Urothelium cell line (cell line): ENCODE results near the gene CTNNA3.

Experiments
- DNase-seq: peaks from one replicate; pipeline ENCODE4 v3.0.0; 2011; ENCODE audit warnings: low spot score, mixed read lengths
- FAIRE-seq: peaks from 2 replicates; lab custom pipeline; 2011; peaks lifted over from hg19 to GRCh38; lab: Jason Lieb, UNC

Gene CTNNA3

GRCh38 chr10:65931291-65932070 lies 1764.5 kb downstream of the CTNNA3 start:
- DNase-seq, result no peak
- FAIRE-seq, result peak; percentile 84

GRCh38 chr10:65911151-65911835 lies 1784.7 kb downstream of the CTNNA3 start:
- FAIRE-seq (no peak), DNase-seq (no peak)

GRCh38 chr10:65910209-65910608 lies 1785.8 kb downstream of the CTNNA3 start:
- FAIRE-seq (no peak), DNase-seq (no peak)

DNA sequence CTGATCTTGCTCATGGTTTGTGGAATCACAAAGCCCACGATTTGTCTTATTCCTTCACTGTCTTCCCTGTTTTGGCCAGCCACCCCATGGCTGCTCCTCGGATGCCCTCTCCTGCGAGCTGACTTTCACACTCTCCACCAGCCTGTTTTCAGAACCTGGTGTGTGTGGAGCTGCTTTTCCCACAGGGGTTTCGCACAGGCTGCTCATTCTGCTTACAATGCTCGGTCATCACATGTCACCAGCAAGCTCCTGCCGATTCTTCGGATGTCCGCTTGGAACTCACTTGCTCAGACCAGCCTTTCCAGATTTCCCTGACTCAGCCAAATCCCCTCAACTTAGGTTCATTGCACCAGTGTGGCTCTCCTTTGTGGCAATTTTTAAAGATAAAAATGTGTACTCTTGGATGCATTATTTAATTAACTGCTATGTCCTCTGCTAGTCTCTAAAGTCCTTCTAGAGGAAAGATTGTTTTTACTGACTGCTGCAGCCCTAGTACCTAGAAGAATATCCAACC lies 1788.7 kb downstream of the CTNNA3 start:
- FAIRE-seq (no peak), DNase-seq (no peak)

DNA sequence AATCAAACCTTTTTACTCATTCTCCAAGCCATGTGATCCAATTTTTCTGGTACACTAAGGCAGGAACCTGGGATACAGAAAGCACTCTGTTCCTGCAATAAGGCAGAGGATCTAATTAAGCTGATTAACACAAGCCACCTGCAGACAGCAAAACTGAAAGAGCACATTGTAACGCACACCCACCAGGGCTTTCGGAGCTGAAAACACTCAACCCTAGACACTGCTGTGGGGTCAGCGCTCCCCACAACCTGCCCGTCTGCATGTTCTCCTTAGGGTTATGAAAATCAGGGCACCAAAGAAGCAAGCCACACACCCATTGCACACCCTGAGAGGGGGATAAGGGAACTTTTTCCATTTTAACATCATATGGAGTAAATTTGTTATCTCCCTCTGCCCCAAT lies 1792.4 kb downstream of the CTNNA3 start:
- no peak for FAIRE-seq
- no peak for DNase-seq

DNA sequence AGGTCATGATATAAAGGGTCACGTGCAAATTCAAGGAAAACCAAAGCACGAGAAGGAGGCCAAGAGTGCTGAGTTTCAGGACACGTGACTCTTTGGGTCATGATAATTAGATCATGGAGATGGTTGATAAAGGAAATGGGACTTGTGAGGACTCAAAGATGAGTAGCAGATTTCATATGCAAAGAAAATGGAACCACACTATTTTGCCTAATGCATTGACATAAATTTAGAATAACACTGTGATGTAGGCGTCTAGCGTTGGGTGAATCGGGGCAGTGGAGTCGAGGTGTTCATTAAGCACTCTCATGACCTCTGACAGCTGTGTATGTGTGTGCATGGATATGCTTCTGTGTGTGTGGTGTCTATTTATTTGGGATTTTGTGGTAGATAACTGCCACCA lies 1795.7 kb downstream of the CTNNA3 start:
- DNase-seq (no peak), FAIRE-seq (no peak)

GRCh38 chr10:65898055-65898454 lies 1797.9 kb downstream of the CTNNA3 start:
- DNase-seq (no peak), FAIRE-seq (no peak)

- FAIRE-seq (no peak), DNase-seq (no peak)
Measured at GRCh38 chr10:65894961-65895360, 1801.0 kb downstream of the CTNNA3 start.

- DNase-seq, result no peak
- no peak for FAIRE-seq
Measured at GRCh38 chr10:65894379-65894778, 1801.6 kb downstream of the CTNNA3 start.

GRCh38 chr10:65893676-65894075 lies 1802.3 kb downstream of the CTNNA3 start:
- FAIRE-seq, result no peak

DNA sequence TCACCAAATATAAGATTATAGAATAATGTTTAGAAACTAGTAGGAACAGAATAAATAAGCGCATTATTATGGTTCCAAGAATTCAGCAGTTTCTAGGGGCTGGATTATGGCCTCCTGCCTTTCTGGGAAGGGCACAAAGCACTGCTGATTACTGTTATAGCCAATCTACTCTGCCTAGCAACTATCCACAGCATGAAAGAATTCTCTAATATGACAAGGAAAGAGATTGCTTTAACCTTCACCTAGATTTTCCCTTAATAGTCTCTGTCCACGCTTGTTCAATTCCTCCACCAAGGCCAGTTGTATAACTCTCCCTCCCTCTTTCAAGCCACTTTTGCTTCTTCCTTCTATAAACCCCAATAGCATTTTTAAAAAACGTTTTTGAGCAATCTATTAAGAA lies 1803.7 kb downstream of the CTNNA3 start:
- FAIRE-seq (no peak), DNase-seq (no peak)

More at GRCh38 chr10:65893676-65894075, 1802.3 kb downstream of the CTNNA3 start:
- no peak for DNase-seq

DNA sequence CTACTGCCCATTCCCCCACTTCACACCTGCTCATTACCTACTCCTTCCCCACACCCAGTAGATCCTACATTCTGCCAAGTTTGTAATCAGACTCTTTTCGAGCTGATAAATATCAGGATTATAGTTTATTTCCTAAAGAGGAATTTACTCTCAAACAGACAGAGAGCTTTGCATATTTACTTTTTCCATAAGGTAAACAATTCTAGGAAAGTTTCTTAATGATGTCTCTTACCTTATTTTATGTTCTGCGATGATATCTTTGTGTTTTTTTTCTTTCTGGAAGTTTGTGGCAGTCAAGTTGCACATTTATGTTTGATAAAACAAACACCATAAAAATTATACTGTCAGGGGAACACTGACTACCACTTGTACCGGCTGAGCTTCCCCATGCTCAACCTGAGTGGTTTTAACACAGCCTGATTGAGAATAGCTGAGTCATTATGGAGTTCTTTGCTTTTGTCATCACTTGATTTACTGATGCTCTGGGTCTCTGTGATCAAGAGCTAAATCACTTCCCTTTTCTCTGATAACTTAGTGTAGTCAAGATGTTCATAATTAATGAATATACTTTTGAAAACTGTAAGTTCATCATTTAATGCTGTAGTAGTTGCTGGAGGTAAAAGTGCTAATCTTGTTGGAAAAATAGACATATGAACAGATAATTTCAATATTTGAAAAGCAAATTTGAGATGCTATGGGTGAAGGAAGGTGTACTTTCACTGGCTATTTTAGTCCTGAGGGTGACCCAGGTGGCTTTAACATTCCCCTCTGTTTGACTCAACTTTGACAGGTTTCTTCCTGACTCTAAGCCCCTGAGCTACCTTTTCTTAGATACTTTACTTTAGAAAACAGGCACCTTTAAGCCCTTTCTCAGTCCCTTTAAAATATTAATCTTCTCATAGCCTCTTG lies 1804.7 kb downstream of the CTNNA3 start:
- FAIRE-seq (no peak), DNase-seq (no peak)

DNA sequence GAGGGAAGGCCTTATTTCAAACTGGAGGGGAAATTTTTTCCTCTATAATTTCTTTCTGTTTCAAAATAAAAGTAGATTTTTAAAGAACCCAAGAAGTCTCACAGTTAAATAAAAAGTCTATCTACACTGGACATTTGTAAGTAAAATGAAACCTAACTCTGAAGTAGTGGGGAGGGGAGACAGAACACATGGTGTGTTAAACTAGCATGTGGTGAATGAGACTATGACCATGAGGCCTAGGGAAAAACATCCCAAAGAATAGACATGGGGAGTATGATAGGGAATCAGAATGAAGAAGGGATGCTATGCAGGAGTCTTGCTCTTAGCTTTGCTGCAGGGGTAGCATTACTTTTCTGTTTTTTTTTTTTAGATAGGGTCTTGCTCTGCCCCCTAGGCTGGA lies 1831.5 kb downstream of the CTNNA3 start:
- no peak for FAIRE-seq
- no peak for DNase-seq

DNA sequence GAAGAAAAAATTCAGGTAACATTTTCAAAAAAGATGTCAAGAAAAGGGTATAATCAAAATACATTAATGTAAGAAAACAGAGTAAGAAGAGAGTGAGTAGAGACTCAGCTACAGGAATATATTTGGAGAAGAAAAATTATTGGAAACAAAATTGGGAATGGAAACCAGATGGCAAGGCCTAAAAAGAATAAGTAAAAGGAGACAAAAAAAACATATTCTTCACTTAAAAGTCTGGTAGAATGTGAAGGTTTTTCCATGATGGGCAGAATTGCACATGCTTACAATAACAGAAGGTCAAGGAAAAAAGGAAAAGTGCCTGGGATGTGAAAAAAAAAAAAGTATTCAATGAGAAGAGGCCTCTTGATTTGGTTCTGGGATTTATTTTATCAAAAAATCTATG lies 1832.0 kb downstream of the CTNNA3 start:
- no peak for DNase-seq
- FAIRE-seq, result no peak
